Activated gamma-delta T cell treated with anti-CD3 and anti-CD28 coated beads, Interleukin-2, amount 50 U/mL, for 16 hours (primary cell): ENCODE results near the gene CDH22.

Experiments used
- DNase-seq: peaks from one replicate; pipeline ENCODE4 v3.0.0-alpha.2; 2020; ENCODE audit warnings: low read depth

CDH22 gene

DNA sequence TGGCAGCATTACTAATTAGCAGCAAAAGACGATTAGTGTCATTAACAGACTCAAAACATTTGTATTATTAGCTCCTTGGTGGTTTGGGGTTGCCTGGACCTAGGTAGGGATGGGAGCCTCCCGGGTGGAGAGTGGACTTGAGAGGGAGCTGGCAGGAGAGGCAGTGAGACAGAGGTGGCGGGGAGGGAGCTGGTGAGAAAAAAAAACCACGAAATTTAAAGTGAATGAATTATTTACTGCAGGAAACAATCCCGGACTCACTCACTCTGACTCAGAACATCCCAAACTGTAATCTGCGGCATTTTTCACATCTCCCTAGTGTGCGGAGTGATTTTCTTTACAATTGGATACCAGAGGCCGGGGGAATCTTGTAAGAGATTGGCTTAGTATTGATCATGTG is 14.3 kb upstream of the CDH22 start:
- no peak for DNase-seq

DNA sequence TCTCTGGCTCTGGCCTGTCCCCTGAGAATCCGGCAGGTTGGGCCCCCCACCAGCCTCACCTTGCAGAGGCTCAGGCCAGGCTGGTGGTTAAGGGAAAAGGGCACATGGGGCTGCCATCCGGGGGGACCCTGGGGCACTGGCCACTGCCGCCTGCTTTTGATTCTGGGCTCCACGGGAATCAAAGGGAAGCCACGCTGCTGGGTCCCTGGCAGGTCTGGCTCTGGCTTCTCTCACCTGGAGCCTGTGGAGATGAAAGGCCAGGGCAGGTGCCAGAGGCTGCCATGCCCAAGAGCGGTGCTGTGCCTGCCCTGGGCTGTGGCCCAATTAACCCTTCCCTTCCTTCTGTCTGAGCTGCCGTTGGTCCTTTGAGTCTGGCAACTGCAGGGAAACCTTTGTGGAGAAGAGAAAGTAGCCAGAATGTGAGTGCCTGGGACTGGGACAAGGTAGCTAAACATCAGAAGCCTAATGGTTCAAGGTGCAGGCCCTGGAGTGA is 9.4 kb upstream of the CDH22 start:
- no peak for DNase-seq

DNA sequence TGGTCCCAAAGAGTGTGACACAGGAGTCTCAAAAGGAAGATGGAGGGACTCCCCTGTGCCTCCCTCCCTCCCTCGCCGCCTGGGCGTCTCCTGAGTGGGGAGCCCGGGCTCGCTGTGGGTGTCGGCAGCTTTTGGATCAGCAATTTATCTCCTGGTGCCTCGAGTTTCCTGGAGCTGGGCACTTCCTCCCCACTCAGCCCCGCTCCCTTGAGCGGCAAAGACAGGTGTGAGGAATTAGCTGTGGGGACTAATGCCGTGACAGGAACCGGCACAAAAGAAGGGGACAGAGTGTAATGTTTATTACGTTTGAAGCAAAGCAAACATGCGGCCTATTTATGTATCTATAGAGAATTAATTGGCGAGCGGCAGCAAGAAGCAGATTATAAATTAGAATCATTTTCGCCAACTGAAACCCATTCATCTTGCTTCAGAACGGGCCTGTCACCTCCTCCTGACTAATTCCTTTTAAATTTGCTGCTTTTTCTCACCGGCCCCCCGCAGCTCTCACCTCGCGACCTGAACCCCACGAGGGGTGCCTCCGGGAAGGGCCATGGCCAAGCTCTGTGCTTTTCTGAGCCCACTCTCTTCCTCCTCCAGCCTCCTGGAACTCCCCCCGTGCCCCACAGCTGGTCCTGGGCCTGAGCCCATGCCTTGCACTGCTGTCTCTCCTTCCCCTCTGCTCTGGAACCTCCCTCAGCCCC is 8.8 kb upstream of the CDH22 start:
- no peak for DNase-seq

DNA sequence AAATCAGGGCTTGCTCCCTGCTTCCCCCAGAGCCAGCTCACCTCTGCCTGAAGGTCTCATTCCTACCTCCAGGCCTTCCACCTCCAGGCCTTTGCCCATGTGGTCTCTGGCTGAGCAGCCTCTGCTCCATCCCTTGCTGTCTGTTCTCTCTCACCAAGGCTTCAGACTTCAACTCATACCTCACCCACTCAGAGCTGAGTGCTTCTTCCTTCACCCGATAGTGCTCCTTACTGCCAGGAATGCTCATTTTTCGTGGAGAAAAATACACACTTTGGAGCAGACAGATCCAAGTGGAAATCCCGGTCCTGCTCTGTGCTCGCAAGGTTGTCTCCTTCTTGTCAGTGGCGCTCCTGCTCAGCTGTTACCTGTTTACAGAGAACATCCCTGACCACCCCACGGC is 7.0 kb upstream of the CDH22 start:
- DNase-seq, result no peak

DNA sequence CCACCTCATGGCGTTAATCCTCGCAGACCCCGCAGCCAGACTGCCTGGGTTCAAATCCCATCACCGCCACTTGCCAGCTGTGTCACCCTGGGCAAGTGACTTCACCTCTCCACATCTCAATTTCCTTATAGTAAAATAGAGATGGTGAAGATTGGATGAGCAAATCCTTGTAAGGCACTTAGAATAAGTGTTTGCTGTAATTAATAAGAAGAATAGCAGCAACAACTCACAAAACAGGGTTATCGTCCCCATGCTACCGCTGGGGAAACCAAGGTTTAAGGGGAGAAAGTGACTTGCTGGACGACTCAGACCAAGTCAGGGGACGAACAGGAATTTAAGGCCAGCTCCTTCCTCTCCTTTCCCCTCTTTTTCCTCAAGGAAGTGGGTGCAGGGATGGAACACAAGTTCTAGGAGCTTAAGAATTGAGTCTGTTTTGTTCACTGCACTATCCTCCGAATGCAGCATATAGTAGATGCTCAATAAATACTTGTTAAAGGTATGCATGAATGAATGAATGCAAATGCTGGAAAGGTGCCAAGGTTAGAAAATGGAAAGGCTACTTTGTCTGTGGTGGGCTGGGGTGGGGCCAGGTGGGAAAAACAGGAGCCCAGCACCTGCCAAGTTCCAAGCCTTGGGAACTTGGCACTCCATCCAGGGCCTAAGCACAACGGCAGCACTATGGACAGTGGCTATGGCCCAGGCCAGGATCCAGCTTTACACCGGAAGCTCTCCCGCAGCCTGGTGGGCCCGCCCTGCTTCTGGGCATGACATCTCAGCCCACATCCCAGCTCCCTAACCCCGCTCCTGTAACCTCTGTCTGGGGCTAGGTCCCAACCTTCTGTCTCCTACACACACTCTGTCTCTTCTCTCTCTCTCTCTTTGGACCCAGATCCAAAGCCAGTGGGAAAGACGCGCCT is 4.9 kb upstream of the CDH22 start:
- DNase-seq, result no peak

DNA sequence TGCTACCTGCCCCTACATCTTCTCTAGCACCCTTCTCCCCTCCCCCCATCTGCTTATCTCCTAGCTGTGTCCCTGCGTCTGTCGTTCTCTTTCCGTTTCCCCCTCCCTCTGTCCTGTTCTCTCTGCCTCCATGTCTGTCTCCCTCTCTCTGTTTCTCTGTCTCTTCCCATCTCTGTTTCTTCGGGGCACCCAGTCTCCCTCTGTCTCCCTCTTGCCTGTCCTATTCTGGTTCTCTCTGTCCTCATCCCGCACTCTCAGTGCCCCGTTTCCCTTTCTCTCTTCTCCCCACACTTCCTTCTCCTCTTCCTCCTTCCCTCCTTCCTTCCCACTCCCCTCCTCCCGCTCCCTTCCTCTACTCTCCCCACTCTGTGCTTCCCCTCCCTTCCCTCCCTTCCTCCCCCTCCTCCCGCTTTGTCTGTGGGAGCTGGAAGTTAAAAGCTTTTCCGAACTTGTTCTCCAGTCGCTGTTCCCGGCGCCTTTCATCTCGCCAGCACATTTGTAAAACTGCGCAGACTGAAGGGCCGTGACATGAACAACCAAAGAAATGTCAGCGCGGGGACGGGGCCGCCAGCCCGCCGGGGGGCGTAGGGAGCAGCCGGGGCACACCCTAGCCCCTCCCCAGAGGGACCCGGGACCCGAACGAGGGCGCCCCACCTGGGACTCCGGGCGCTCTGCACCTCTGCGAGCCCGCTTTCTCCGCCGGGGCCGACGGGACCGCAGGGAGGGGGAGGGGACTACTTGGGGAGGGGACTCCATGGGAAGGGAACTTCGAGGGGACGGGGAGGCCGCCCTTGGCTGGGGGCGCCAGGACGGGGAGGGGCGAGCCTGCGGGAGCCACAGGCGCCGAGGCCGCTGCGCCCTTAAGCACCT is 4.0 kb upstream of the CDH22 start:
- no peak for DNase-seq

DNA sequence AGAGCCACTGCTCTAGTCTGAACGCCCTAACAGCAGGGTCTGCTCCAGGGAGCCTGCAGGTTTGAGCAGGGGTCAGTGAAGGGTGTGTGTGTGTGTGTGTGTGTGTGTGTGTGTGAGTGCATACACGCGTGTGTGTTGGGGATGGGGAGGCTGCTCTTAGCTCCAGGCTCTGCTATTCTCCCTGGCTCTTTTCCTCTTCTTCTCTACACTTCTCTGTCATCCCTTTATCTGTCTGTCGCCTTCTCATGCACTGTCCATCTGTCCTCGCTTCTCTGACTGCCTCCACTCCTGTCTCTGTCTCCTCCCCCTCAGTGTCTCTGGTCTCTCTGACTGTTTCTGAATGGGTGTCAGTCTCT is 3.4 kb upstream of the CDH22 start:
- DNase-seq, result no peak

DNA sequence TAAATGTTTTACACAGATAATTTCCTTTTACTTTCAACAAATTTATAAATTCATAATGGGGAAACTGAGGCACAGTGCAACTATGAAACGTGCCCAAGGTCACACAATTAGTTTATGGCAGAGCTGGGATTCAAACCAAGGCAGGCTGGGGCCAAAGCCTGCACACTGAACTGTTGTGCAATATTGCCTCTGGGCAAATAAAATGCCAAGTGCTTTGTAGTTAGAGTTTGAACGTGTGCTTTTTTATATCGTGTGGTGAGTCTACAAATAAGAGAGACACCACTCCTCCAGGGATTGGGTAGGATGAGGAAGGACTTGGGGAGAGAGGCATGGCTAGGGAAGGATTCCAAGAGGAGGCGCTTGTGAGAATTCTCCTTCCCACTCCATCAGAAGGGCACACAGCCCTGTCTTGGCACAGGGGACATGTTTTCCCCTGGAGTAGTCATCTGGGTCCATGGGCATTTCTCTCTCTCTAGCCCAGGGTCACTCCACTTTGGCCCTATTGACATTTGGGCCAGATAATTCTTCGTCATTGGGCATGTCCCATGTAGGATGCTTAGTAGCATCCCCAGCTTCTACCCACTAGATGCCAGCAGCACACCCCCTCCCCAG is 2.8 kb upstream of the CDH22 start:
- no peak for DNase-seq

DNA sequence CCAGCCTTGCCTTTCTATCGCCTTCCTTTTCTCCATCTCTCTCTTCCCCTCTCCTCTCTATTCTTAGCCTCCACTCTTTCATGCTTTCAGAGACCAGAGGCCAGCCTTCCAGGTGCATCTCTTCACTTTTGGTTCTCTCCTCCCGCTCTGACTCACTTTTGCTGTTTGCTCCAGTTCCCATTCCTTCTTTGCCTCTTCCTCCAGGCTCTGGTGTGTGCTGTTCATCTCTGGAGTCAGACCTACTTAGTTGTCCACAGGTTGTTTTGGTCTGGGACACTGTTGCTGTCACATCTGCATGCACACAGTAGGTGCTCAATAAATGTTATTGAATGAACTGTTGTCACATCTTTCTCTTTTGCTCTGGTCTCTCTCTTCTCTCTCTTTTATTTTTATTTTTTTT is 1.6 kb upstream of the CDH22 start:
- no peak for DNase-seq

DNA sequence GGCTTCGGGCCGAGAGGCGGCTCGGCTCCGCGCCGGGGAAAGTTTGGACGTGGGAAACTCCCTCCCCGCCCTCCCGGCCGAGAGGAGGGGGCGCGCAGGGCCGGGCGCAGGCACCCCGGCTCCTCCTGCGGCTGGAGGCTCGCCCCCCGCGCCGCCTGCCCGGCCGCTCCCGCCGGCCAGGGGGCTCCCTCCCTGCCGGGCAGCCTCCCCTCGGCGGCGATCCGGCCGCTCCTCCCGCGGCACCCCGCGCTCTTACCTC is 370 bp downstream of the CDH22 start:
- no peak for DNase-seq

DNA sequence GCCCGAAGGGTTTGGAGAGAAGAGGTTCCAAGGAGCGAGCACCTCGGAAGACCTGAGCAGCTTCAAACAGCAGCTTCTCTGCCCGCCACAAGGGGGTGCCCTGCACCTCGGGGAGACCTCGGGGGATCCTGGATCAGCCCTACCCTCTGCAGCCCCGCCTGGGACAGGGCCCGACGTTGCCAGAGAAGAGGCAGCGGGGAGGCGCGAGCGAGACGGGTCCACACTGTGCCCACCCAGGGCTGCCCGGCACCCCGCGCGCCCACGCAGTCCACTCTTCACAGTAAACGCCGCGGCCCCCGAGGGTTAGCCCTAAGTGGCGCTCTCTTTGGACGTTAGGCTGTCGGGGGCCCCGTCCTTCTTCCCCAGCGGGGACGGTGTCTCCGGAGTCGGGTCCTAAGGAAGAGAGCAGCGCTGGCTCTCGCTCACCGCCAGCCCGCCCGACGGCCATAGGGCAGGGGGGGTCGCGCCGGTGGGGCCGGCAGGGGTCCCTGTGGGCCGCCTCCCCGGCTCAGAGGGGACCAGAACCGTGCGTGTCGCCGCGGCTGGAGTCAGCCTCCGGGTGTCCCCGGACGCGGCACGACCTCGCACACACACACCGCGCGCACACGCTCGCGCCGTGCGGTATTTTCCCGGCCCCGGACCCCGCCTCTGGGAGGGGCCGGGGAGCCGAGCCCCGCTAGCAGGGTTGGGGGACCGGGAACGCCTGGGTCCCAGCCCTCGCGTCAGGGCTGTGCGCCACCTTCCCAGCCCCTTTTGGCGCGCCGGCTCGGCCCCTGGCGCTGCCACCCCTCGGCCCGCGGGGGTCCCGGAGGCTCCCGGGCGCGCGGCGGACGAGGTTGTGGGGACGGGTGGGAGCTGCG is 929 bp downstream of the CDH22 start:
- DNase-seq, result peak; percentile 48

DNA sequence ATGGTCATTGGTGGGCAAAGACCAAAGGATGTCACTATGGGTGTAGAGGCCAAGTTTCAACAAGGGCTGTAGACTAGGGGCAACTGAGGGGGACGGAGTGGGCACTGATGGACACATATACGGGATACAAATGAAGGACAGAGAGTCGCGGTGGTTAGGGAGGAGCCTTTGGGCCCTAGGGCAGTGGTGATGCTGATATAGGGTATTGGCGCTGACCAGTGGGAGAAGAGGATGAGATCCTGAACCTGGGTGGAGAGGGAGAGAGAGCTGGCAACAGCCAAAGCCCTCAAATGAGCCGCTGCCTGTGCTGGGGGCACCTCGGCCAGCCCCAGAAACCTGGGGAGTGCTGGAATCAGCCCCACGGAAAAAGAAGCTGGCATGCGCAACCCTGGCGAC is 1.6 kb downstream of the CDH22 start:
- no peak for DNase-seq

DNA sequence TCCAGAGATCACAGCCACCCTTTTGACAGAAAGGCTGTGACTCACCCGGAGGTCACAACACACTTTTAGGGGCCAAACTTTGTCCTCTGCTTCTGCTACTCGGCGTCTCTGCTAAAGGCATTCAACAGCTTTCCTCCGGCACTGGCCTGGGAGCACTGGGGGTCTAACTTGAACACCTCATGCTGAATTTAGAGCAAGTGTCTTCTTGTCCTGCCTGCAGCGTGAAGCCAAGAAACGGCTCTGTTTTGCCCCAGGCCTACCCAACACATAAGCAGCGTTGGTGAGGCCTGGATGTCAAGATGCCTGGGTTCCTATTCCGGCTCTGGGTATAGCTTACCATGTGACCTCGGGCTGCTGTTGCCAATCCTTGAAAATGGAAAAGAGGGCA is 2.3 kb downstream of the CDH22 start:
- DNase-seq, result no peak

DNA sequence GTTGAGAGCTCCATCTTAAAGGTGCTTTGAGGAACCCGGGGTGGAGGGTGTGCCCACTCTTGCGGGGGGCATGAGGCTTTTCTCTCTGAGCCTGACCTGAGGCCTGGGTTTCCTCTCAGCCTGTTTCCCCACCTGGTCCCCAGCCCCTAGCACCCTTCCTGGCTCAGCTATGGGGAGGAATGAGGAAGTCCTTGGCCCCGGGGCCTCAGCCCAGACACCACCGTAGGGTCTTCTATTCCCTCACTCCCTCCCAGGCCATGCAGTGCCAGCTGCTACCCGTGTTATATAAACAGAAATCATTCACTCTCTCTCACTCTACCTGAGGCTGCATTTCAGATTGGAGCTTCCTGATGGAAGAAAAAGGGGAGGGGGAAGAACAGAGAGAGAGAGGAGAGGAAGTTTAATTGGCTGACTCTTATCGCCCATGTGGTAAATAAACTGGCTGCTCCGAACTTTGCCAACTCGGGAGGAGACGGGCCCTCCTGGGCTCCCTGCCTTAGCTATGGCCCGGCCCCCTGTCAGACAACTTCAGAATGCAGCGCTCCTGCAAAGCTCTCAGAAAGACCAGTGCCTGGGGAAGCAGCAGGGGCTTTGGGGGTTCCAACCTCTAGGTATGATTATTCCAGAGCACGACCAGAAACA is 2.8 kb downstream of the CDH22 start:
- DNase-seq, result no peak

DNA sequence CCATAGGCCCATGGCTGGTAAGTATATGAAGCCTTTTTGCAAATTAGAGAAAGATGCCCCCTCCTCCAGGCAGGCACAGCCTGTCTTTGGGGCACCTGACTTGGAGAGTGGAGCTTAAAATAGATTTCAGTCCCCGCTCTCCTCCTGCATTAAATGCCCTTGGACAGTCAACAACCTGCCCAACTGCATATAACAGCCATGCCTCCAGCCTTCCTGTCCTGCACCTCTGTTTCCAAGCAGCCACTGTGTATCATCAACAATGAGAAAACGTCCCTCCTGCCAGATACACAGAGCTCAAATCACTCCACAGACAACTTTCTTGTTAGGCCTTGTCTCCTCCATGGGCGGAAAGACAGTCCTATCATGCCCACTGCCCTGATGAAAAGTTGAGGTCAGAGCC is 3.4 kb downstream of the CDH22 start:
- no peak for DNase-seq

DNA sequence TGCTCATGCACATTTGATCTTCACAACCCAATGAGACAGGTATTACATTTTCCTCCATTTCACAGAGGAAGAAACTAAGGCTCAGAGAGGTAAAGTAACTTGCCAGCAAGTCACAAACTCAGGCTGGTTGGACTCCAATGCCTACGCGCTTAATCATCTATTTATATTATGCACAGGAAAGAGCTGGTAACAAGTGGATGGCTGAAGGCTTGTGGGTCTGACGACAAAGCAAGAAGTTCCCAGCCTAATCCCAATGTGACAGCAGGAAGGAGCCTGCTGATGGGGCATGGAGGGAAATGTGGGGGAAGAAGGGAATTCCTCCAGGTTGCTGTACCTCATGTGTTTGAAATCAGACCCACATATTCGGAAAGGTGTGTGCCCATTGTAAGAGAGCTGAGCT is 3.9 kb downstream of the CDH22 start:
- DNase-seq, result no peak

DNA sequence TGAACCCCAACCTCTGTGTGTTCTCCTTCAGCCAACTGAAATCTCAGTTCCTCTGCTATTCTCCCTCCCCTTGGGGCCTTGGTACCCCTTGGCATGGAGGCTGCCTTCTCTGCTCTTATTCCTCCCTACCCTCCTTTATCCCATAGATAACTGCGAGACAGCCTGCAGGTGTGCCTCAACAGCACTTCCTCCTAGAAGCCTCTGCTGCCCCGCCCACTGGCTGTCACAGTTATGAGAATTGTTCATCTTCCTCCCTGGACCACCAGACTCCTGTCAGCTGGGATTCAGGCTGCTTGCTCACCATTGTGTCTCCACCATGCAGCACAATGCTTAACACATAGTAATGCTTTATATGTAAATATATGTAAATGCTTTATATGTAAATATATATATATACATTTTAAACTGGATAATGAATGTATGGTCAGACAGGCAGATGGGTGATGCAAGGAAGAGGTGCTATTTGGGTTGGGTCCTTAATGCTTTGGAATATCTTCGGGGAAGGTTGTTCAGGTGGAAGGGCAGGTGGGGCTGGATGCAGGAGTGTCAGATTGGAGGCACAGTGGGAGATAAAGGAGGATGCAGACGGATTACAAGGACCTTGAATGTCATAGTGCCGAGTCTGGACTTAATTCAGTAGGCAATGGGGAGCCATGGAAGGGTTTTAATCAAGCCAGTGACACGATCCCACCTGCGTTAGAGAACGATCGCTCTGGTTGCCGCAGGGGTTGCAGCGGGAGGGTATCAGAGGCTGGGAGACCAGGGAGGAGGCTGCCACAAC is 4.9 kb downstream of the CDH22 start:
- no peak for DNase-seq

DNA sequence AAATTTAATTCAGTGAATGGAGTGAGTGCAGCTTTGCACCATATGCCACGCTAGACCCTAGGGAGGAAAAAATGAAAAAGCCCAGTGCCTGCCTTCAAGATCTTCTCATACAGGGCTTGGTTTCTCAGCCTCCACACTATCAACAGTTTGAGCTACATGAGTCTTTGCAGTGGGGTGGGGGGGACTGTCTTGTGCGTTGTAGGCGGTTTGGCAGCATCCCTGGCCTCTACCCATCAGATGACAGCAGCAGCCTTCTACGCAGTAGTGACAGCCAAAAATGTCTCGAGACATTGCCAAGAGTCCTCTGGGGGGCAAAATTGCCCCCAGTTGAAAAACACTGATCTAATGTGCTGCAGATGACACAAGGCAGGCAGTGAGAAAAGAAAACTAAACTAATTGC is 6.2 kb downstream of the CDH22 start:
- DNase-seq, result no peak

DNA sequence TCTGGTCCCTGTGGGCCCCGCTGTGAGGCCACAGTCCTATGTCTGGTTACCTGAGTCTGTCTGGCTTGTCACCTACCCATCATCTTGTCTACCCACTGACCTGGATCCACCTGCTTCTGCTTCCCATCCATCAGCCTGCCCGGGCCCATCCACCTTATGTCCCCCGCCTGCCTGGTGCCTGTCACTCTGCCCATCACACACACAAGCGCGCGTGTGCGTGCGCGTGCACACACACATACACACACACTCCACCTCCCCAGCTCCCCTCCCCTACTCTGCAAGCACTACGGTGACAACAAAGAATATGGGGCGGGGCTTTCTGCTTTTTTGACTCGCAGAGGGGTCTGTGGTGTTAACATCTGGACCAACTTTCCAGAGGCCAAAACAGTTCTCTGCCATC is 8.0 kb downstream of the CDH22 start:
- DNase-seq, result no peak

DNA sequence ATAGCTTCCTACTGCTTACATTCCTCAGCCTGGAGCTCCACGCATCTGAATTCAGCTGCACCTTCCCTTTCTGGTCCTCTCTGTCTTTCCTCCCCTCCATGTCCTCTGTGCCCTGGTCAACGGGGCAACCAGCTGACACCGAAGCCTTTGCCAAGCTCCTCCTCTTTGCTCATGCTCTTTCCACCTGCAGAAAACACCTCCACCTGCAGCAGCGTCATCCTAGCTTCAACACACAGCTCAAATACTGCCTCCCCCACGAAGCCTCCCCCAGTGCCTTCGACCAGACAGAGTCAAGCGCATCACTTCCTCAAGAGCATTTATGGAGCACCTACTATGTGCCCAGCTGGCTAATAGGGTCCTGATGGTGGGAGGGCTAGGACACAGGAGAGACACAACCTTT is 9.2 kb downstream of the CDH22 start:
- no peak for DNase-seq
